Stimulated activated CD8-positive, alpha-beta memory T cell treated with anti-CD3 and anti-CD28 coated beads, Interleukin-7, amount 100 ng/mL, for 48 hours (primary cell): ENCODE measurements around the gene GPC6.
"Not testable (repeated sequence)": the region's sequence is repeated elsewhere in the genome, so short reads cannot be mapped to it uniquely, and the experiment has no call there.

ENCODE experiments used
- DNase-seq, 2 donors: peaks; one replicate each; pipeline ENCODE4 v3.0.0-alpha.2; 2020; ENCODE audit warnings: low read depth in 1 of 2; ENCODE audit errors: extremely low read depth in 1 of 2

The GPC6 gene

GRCh38 chr13:93226623-93227279 lies at the start of gene GPC6:
Gene GPC6 (plus strand): TSS chr13:93226807.
- no peak for DNase-seq

DNA sequence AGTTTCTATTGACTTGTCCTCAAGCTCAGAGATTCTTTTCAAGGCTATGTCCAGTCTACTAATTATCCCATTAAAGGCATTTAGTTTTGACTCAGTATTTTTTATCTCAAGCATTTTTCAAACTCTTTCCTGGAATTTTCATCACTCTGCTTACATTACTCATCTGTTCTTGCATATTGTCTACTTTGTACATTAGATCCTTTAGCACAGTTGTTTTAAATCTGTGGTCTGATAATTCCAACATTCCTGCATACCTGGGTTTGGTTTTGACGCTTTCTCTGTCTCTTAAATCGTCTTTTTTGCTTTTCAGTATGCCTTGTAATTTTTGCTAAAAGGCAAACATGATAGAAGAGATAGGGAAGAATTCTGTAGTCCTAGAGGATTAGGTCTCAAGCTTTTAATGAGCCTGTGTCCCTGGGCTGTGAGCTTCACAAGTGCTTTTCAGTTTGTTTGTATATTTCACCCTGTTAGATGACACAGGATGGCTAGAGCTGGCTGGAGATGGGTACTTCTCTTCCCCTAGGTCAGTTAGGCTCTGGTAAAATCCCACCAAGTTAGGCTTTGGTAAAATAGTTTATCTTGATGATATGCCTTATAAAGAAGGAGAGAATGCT lies 46.1 kb upstream of the GPC6 start:
- no peak for DNase-seq

DNA sequence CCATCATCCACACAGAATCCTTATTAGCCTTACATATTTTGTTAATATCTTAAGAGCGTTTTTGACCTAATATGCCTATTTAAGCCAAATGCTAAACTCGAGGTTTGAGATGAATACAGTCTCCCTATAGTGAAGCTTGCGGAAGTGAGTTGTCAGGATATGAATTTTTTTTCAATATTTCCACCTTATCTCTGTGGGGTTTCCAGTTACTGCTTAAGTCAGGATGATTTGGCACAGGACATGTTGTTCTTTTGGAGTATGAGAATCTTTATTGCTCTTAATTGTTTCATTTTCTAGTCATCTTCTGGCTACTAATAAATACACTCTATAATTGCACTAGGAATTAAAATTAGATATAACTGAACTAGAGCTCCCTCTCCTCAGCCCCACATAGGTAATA lies 44.2 kb upstream of the GPC6 start:
- DNase-seq: no peak

DNA sequence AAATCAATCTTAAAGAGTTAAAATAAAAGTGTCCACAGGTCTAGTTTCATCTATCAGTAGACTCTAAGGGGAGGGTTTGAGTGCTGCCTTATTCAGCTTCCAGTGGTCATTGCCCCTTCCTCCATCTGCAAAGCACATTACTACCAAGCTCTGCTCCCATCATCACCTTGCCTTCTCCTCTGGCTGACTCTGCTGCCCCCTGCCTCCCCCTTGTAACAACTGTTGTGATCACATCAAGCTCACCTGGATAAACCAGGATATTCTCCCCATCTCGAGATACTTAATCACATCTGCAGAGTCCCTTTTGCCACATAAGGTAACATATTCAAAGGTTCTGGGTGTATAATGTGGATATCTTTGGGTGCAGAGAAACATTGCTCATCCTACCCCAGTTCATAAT lies 43.3 kb upstream of the GPC6 start:
- DNase-seq: no peak

DNA sequence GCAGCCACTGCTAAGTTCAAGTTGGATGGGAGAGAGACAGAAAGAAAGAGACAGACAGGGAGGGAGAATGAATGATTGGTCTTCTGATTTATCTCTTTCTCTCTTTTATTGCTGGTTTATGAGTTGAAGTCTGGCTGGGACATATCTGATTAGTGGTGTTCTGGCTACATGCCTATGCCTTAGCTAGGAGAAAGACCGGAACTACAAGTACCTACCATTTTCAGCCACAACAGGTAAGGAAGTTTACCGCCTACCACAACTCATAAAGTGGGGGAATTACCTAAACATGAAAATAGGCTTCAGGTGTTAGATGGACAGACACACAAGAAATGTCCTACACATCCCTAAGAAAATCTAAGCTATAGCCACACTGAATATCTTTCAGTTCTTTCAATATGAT lies 36.6 kb upstream of the GPC6 start:
- DNase-seq: no peak

DNA sequence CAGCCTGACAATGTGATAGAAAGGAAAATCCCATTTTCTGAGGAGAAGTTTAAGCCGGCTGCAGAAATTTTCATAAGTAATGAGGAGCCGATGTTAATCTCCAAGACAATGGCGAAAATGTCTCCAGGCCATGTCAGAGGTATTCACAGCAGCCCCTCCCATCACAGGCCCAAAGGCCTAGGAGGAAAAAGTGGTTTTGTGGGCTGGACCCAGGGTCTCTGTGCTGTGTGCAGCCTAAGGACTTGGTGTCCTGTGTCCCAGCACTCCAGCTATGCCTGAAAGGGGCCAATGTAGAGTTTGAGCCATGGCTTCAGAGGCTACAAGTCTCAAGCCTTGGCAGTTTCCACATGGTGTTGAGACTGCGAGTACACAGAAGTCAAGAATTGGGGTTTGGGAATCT lies 32.9 kb upstream of the GPC6 start:
- no peak for DNase-seq

DNA sequence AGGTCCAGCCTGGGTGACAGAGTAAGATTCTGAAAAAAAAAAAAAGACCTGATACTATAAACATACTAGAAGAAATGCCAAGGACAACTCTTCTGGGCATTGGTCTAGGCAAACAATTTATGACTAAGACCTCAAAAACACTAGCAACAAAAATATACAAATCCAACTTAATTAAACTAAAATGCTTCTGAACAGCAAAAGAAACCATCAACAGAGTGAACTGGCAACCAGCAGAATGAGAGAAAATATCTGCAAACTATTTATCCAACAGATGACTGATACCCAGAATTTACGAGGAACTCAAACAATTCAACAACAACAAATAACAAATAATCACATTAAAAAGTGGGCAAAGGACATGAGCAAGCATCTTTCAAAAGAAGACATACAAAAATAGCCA lies 26.8 kb upstream of the GPC6 start:
- no peak for DNase-seq

GRCh38 chr13:93200626-93201025 lies 26.0 kb upstream of the GPC6 start:
- no peak for DNase-seq

GRCh38 chr13:93201992-93202558 lies 24.5 kb upstream of the GPC6 start:
- no peak for DNase-seq

DNA sequence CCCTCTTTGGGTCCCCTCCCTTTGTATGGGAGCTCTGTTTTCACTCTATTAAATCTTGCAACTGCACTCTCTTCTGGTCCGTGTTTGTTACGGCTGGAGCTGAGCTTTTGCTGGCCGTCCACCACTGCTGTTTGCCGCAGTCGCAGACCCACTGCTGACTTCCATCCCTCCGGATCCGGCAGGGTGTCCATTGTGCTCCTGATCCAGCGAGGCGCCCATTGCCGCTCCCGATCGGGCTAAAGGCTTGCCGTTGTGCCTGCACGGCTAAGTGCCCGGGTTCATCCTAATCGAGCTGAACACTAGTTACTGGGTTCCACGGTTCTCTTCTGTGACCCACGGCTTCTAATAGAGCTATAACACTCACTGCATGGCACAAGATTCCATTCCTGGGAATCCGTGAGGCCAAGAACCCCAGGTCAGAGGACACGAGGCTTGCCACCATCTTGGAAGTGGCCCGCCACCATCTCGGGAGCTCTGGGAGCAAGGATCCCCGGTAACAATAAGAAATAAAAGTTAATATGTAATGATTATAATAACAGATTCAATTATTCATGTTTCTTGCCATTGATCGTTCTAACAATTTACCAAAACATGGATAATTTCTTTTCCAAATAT lies 19.7 kb upstream of the GPC6 start:
- DNase-seq: not testable (repeated sequence)

DNA sequence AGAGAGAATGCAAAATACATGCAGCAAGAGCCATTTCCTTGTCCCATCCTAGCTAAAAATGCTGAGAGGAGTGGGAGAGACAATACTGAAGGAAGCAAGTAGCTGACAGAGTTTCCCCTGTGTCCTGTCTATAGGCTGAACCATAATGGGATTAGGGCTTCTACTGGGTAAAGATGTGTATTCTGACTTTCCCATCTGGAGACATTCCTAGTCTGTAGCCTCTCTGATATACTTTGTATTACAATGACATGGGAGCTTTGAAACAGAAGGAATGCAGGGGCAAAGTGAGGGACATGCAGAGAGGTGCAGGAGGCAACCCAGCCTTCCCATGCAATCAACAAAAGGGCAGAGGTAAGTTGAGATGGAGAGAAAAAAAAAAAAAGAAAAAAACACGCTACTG lies 10.5 kb upstream of the GPC6 start:
- no peak for DNase-seq

DNA sequence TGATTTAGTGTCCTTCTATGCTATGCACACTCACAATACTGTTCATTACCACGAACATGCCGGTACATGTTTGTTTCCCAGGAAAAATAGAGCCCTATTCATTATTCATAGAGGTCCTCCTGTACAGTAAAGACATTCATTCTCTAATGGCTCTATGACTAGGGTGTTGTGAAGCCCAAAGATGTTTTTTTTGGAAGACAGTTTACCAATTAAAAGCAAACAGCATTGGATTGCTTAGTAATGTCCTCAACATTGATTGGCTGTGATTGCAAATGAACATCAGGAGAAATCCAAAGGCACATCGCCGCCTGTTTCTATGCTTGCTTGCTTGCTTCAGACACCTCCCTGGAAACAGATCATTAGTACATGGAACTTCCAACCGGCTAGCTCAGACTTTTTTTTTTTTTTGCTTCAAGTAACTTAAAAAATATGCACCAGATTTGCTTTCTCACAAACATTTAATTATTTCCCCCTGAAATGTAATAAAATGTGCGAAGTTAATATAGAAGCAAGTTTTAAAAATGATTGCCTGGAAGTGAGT lies 8.8 kb upstream of the GPC6 start:
- DNase-seq: no peak

- DNase-seq: no peak
Measured at GRCh38 chr13:93218583-93218982, 8.0 kb upstream of the GPC6 start.

- no peak for DNase-seq
Measured at GRCh38 chr13:93220073-93220472, 6.5 kb upstream of the GPC6 start.

DNA sequence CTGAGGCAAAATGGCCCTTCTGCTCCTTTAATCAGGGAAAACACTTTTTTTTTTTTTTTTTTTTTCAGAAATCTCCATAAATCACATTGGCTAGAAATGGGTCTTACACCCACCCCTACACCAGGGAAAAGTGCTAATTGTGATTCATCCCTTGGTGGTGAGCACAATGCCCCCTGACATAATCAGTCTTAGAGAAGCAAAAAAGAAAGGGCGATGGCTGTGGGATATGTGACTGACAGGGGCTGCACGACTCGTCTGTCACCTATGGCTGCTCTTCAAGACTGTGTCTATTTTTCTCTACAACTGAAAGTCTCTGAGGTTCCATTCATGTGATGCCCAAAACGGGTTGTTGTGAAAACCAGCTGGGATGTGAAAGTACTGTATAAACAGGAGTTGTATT lies 3.6 kb upstream of the GPC6 start:
- DNase-seq: no peak

DNA sequence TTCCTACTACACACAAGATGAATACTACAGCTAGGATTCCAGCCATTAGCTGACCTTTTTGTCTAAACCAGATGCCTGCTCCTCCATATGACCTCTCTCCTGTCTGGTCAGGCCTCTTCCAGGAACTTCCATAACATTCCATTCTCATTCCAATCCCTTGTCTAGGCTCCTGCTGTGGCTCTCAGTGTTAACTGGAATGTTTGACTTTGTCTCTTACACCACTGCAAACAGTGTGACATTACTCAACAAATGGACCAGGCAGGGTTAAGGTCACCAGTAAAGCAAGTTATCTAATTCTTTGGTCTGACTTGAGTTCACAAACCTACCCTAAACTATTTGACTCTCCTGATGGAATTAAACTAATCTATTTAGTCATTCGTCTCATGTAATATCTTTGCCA lies 2.1 kb upstream of the GPC6 start:
- DNase-seq: no peak

- DNase-seq: no peak
Measured at GRCh38 chr13:93225610-93226009, 997 bp upstream of the GPC6 start.

GRCh38 chr13:93226065-93226622 lies 463 bp upstream of the GPC6 start:
- DNase-seq: no peak

DNA sequence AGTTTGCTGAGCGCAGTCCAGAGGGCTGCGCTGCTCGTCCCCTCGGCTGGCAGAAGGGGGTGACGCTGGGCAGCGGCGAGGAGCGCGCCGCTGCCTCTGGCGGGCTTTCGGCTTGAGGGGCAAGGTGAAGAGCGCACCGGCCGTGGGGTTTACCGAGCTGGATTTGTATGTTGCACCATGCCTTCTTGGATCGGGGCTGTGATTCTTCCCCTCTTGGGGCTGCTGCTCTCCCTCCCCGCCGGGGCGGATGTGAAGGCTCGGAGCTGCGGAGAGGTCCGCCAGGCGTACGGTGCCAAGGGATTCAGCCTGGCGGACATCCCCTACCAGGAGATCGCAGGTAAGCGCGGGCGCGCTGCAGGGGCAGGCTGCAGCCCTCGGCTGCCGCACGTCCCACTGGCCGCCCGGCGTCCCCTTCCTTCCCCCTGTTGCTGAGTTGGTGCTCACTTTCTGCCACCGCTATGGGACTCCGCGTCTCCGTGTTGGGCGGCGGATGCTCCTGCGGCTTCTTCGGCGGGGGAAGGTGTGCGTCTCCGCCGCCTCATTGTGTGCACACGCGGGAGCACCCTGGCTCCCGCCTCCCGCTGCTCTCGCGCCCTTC lies 772 bp downstream of the GPC6 start:
- no peak for DNase-seq

DNA sequence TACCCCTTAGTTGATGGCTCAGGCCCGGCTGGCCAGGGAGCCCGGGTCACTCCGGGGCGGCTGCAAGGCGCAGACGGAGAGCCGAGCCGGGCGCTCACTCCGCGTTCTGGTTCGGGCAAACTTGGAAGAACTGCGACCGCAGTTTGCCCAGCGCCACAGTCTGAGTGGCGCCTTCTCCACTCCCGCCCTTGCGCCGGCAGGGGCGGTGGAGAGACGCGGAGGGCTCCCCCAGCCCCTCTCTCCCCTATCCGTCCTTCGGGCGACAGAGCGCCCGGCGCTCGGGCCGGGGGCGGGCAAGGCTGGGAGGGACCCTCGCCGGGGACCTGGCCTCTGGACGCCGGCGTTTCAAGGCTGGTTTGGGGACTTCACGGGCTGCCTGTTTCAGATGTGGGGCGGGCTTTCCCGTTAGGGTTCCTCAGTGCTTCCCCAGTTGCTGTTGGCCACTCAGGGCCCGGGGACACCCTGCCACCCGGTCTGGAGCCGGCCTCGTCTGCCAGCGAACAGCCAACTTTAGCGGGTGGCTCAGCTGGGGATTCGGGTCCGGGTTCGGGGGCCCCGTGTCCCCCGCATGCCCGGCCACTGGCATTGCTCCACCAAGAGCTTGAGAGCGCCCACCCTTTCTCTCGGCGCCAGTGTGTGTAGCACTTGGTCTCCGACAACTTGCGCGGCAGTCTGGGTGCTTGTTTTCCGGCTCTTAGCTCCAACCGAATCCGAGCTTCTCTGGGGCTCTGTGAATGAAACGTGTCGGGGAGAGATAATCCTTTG lies 1.5 kb downstream of the GPC6 start:
- no peak for DNase-seq

GRCh38 chr13:93228643-93228937 lies 2.0 kb downstream of the GPC6 start:
- no peak for DNase-seq
